Peyer's patch (tissue), 4 donors: Measurements from ENCODE around the gene ATP9B.

ENCODE experiments used
- POLR2A ChIP-seq, 2 donors: fragments of 450-650 bp; IDR thresholded peaks; one replicate each; pipeline ENCODE4 v1.5.1; 2017; ENCODE audit warnings: antibody characterized with exemption in 2 of 2, mild to moderate bottlenecking in 2 of 2, moderate library complexity in 2 of 2
- TF ChIP-seq, protein P1 (sequence below), 6 experiments: fragments of 450-650 bp in 4 of 6; fragments of 200-600 bp in 2 of 6; sonication (generic) in 1 of 6; IDR thresholded peaks; one replicate each; pipeline ENCODE4 v1.5.1; 2017 to 2019; ENCODE audit warnings: antibody characterized with exemption in 6 of 6, mild to moderate bottlenecking in 3 of 6, moderate library complexity in 1 of 6

DNA sequence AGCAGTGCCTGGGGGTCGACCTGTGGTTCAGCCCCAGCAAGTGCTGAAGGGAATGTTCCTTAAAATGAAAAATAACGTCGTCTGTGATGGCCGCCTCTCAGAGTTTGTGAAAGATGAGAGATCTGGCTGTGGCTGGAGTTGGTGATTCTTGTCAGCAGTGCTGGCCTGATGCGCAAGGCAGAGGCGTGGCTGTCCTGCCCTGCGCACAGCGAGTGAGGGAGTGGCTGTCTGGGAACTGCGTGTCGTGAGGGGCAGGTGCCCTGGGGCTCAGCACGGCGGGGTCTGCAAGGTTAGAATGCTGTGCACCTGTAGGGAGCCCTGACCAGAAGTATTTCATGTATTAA lies 335.3 kb downstream of the ATP9B start:
- TF ChIP-seq POLR2A (IDR thresholded peaks at IDR 0.05), result no peak
- TF ChIP-seq, protein P1, sequence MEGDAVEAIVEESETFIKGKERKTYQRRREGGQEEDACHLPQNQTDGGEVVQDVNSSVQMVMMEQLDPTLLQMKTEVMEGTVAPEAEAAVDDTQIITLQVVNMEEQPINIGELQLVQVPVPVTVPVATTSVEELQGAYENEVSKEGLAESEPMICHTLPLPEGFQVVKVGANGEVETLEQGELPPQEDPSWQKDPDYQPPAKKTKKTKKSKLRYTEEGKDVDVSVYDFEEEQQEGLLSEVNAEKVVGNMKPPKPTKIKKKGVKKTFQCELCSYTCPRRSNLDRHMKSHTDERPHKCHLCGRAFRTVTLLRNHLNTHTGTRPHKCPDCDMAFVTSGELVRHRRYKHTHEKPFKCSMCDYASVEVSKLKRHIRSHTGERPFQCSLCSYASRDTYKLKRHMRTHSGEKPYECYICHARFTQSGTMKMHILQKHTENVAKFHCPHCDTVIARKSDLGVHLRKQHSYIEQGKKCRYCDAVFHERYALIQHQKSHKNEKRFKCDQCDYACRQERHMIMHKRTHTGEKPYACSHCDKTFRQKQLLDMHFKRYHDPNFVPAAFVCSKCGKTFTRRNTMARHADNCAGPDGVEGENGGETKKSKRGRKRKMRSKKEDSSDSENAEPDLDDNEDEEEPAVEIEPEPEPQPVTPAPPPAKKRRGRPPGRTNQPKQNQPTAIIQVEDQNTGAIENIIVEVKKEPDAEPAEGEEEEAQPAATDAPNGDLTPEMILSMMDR (IDR thresholded peaks at IDR 0.05), result no peak
